GM23338 (cell line): ENCODE results near the gene TTBK1. TPM values are rescaled to one million over a fixed set of nuclear protein-coding genes. Genes with fewer than 3 reads are reported as not detected.

Experiments used
- ATAC-seq: fragments of 200-7000 bp; cut with Tn5 transposase; 3 replicates; pipeline ENCODE4 v1.9.1; 2020
- DNase-seq: peaks from one replicate; pipeline ENCODE4 v3.0.0-alpha.2; 2015; ENCODE audit warnings: low spot score
- H2AFZ ChIP-seq: fragments of 200-600 bp; sonication (generic); 2 replicates; pipeline ENCODE4 v1.8.0; 2016; ENCODE audit warnings: antibody characterized with exemption, mild to moderate bottlenecking, moderate library complexity
- H3F3A ChIP-seq: fragments of 200-600 bp; sonication (generic); replicated peaks from 2 replicates; pipeline ENCODE4 v1.8.0; 2017; ENCODE audit warnings: antibody characterized with exemption, mixed run types, low read depth
- H3K27ac ChIP-seq: fragments of 200-600 bp; sonication (generic); 2 replicates; pipeline ENCODE4 v1.6.1; 2016; ENCODE audit warnings: low read depth
- H3K27me3 ChIP-seq: fragments of 200-600 bp; sonication (generic); 2 replicates; pipeline ENCODE4 v1.8.0; 2016; ENCODE audit warnings: mild to moderate bottlenecking, mixed run types, moderate library complexity; ENCODE audit not compliant: insufficient read depth
- H3K36me3 ChIP-seq: fragments of 200-600 bp; sonication (generic); 2 replicates; pipeline ENCODE4 v1.8.0; 2016; ENCODE audit warnings: mild to moderate bottlenecking; ENCODE audit not compliant: insufficient read depth
- H3K4me1 ChIP-seq: fragments of 200-600 bp; sonication (generic); 2 replicates; pipeline ENCODE4 v1.8.0; 2016; ENCODE audit warnings: mild to moderate bottlenecking, moderate library complexity; ENCODE audit not compliant: insufficient read depth
- H3K4me2 ChIP-seq: fragments of 200-600 bp; sonication (generic); 2 replicates; pipeline ENCODE4 v1.7.1; 2017; ENCODE audit warnings: mixed run types
- H3K4me3 ChIP-seq: fragments of 200-600 bp; sonication (generic); 2 replicates; pipeline ENCODE4 v1.6.1; 2016; ENCODE audit warnings: mixed run types
- H3K79me2 ChIP-seq: fragments of 200-600 bp; sonication (generic); replicated peaks from 2 replicates; pipeline ENCODE4 v1.8.0; 2017; ENCODE audit warnings: mild to moderate bottlenecking; ENCODE audit not compliant: insufficient read depth
- H3K9me2 ChIP-seq: fragments of 200-600 bp; sonication (generic); 2 replicates; pipeline ENCODE4 v1.8.0; 2017; ENCODE audit not compliant: insufficient read depth
- H4K20me1 ChIP-seq: fragments of 200-600 bp; sonication (generic); replicated peaks from 2 replicates; pipeline ENCODE4 v1.8.0; 2017; ENCODE audit warnings: mild to moderate bottlenecking; ENCODE audit not compliant: insufficient read depth
- H3K27ac Mint-ChIP-seq: 2 replicates; pipeline ENCODE4 v1.8.0; 2020; ENCODE audit warnings: inconsistent platforms, mild to moderate bottlenecking, moderate library complexity, mixed read lengths
- H3K27me3 Mint-ChIP-seq: 3 replicates; pipeline ENCODE4 v1.8.0; 2022; ENCODE audit warnings: low read depth, mild to moderate bottlenecking, moderate library complexity, mixed read lengths, inconsistent platforms; ENCODE audit not compliant: insufficient read depth, poor library complexity
- H3K36me3 Mint-ChIP-seq: 3 replicates; pipeline ENCODE4 v1.8.0; 2021; ENCODE audit warnings: low read depth, mild to moderate bottlenecking, inconsistent platforms, moderate library complexity, mixed read lengths
- H3K4me1 Mint-ChIP-seq: 3 replicates; pipeline ENCODE4 v1.8.0; 2020; ENCODE audit warnings: mild to moderate bottlenecking, inconsistent platforms, mixed read lengths
- H3K4me3 Mint-ChIP-seq: 3 replicates; pipeline ENCODE4 v1.8.0; 2021; ENCODE audit warnings: moderate library complexity, mild to moderate bottlenecking, inconsistent platforms, mixed read lengths
- H3K9me3 Mint-ChIP-seq: 3 replicates; pipeline ENCODE4 v1.8.0; 2020; ENCODE audit warnings: moderate library complexity, mild to moderate bottlenecking, inconsistent platforms, mixed read lengths
- CREB1 ChIP-seq: fragments of 250-450 bp; sonication (Bioruptor Pico); IDR thresholded peaks from 2 replicates; pipeline ENCODE4 v1.5.0; 2020; ENCODE audit warnings: low read depth, mild to moderate bottlenecking, moderate library complexity
- EZH2 ChIP-seq: fragments of 200-600 bp; sonication (generic); IDR thresholded peaks from one replicate; pipeline ENCODE4 v1.8.0; 2017; ENCODE audit warnings: antibody characterized with exemption, mild to moderate bottlenecking, low read depth; ENCODE audit not compliant: unreplicated experiment
- EZH2phosphoT487 ChIP-seq: fragments of 200-600 bp; sonication (generic); IDR thresholded peaks from one replicate; pipeline ENCODE4 v1.8.1; 2018; ENCODE audit warnings: antibody characterized with exemption; ENCODE audit not compliant: unreplicated experiment
- JUNB ChIP-seq: IDR thresholded peaks from one replicate; pipeline ENCODE4 v1.6.1; 2016; ENCODE audit warnings: antibody characterized with exemption; ENCODE audit not compliant: unreplicated experiment
- NANOG ChIP-seq: IDR thresholded peaks from 2 replicates; pipeline ENCODE4 v1.6.1; 2016; ENCODE audit warnings: antibody characterized with exemption, borderline replicate concordance
- POLR2AphosphoS5 ChIP-seq: IDR thresholded peaks from 2 replicates; pipeline ENCODE4 v1.6.1; 2016; ENCODE audit warnings: antibody characterized with exemption, low read depth
- STAT1 ChIP-seq: IDR thresholded peaks from one replicate; pipeline ENCODE4 v1.6.1; 2016; ENCODE audit warnings: antibody characterized with exemption; ENCODE audit not compliant: unreplicated experiment
- ZNF114 ChIP-seq: fragments of 250-450 bp; sonication (Bioruptor Pico); IDR thresholded peaks from 2 replicates; pipeline ENCODE4 v1.5.0; 2020; ENCODE audit warnings: mild to moderate bottlenecking, moderate library complexity
- ZNF331 ChIP-seq: fragments of 250-450 bp; sonication (Bioruptor Pico); IDR thresholded peaks from 2 replicates; pipeline ENCODE4 v1.5.0; 2020; ENCODE audit warnings: low read depth, mild to moderate bottlenecking, moderate library complexity
- polyA plus RNA-seq: library from polyadenylated mRNA; unstranded; fragments of >200 nt; fragmentation: Nextera tagmentation; extraction: Ambion mirVana; gene quantifications from 2 replicates; pipeline ENCODE4 v1.2.1, GENCODE V29; 2016
- total RNA-seq: library from RNA; depleted of rRNA; stranded (reverse); fragments of >200 nt; shearing (Covaris generic); gene quantifications from 2 replicates; pipeline ENCODE4 v1.2.3, GENCODE V29; 2014
- TF ChIP-seq, protein P1 (sequence below): IDR thresholded peaks from one replicate; pipeline ENCODE4 v1.6.1; 2018; ENCODE audit warnings: antibody characterized with exemption; ENCODE audit not compliant: unreplicated experiment
- TF ChIP-seq, protein P2 (sequence below): IDR thresholded peaks from 2 replicates; pipeline ENCODE4 v1.6.1; 2016; ENCODE audit warnings: antibody characterized with exemption
- TF ChIP-seq, protein P3 (sequence below): fragments of 250-450 bp; sonication (Bioruptor Pico); IDR thresholded peaks from 2 replicates; pipeline ENCODE4 v1.5.0; 2020; ENCODE audit warnings: mild to moderate bottlenecking, moderate library complexity

TTBK1 gene
- total and polyA plus RNA-seq, 2 experiments from 2014 or later = 0.29 to 1.1 TPM

DNA sequence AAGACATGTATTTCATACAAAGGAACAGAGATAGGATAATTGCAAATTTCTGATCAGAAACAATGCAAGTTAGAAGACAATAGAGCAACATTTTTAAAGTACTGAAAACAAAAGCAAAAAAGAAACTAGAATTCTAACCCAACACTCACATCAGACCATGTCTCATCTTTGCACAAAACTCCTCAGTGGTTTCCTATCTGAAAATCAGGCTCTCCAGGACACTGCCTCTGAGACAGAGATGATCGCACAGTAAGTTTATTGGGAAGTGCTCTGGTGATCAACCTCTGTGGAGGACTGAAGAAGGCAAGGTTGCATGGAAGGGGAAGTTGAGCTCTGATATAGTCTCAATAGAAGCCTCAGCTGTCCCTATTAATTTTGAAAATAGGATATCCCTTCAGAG is 2.3 kb upstream of the TTBK1 start:
- peaks cover 2% of the 10 kb centered on the region; the same call in 1 of the 2 replicates for H3K4me1 ChIP-seq
- H3K4me3 ChIP-seq = no peak overlapping the region
- DNase-seq = no peak
- peaks cover 5% of the 10 kb centered on the region; the same call in 1 of the 2 replicates for H3F3A ChIP-seq
- H3K9me2 ChIP-seq = no peaks in the 10 kb centered on the region
- no peak overlapping the region for H3K27ac Mint-ChIP-seq
- no peaks in the 10 kb centered on the region for H3K79me2 ChIP-seq
- H2AFZ ChIP-seq = no peak overlapping the region
- no peak overlapping the region for H3K27ac ChIP-seq
- H3K36me3 ChIP-seq = no peaks in the 10 kb centered on the region
- H3K4me1 Mint-ChIP-seq = no peaks in the 10 kb centered on the region
- H3K36me3 Mint-ChIP-seq = no peaks in the 10 kb centered on the region
- no peak overlapping the region for H3K4me3 Mint-ChIP-seq
- no peaks in the 10 kb centered on the region; the same call in 2 of the 3 replicates for H3K9me3 Mint-ChIP-seq
- no peak for TF ChIP-seq CREB1 (CRISPR knock-in tag)
- ATAC-seq = no peak
- no peaks in the 10 kb centered on the region for H4K20me1 ChIP-seq
- H3K27me3 ChIP-seq = peaks cover 68% of the 10 kb centered on the region
- no peak overlapping the region for H3K4me2 ChIP-seq
- H3K27me3 Mint-ChIP-seq = peaks cover 7% of the 10 kb centered on the region

DNA sequence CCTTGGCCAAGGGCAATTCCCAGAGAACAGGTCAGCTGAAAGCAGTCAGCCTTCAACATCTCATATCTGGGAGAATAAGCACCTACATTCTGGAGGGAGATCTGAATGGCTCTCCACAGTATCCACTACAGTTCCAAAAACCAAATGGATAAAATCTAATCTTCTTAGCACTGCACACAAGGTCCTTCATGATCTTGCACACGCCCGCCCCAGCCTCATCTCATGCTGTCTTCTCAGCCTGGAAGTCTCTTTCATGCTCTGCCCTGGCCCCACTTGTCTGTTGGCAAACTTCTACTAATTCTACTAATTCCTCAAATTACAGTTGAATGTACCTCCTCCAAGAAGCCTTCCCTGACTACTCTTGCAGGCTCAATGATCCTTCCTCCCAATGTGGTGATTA is 1.8 kb upstream of the TTBK1 start:
- Histone ChIP-seq H3K79me2 (no peaks in the 10 kb centered on the region), H3K4me2 (no peak overlapping the region), H3F3A (peaks cover 5% of the 10 kb centered on the region; the same call in 1 of the 2 replicates), H4K20me1 (no peaks in the 10 kb centered on the region), H3K9me2 (no peaks in the 10 kb centered on the region), H3K27ac (no peak overlapping the region), H2AFZ (no peak overlapping the region), H3K4me3 (no peak overlapping the region), H3K27me3 (peaks cover 70% of the 10 kb centered on the region), H3K36me3 (no peaks in the 10 kb centered on the region), H3K4me1 (peaks cover 6% of the 10 kb centered on the region)
- Mint-ChIP-seq H3K9me3 (no peaks in the 10 kb centered on the region; the same call in 2 of the 3 replicates), H3K27me3 (peaks cover 7% of the 10 kb centered on the region), H3K4me3 (no peak overlapping the region), H3K4me1 (no peaks in the 10 kb centered on the region; the same call in 2 of the 3 replicates), H3K27ac (no peak overlapping the region), H3K36me3 (no peaks in the 10 kb centered on the region)
- ATAC-seq = no peak
- no peak for DNase-seq
- TF ChIP-seq NANOG (no peak), STAT1 (no peak), ZNF331 (CRISPR knock-in tag) (no peak), EZH2 (no peak), POLR2AphosphoS5 (no peak), ZNF114 (CRISPR knock-in tag) (no peak), EZH2phosphoT487 (no peak), JUNB (no peak), CREB1 (CRISPR knock-in tag) (no peak)
- TF ChIP-seq, protein P1, sequence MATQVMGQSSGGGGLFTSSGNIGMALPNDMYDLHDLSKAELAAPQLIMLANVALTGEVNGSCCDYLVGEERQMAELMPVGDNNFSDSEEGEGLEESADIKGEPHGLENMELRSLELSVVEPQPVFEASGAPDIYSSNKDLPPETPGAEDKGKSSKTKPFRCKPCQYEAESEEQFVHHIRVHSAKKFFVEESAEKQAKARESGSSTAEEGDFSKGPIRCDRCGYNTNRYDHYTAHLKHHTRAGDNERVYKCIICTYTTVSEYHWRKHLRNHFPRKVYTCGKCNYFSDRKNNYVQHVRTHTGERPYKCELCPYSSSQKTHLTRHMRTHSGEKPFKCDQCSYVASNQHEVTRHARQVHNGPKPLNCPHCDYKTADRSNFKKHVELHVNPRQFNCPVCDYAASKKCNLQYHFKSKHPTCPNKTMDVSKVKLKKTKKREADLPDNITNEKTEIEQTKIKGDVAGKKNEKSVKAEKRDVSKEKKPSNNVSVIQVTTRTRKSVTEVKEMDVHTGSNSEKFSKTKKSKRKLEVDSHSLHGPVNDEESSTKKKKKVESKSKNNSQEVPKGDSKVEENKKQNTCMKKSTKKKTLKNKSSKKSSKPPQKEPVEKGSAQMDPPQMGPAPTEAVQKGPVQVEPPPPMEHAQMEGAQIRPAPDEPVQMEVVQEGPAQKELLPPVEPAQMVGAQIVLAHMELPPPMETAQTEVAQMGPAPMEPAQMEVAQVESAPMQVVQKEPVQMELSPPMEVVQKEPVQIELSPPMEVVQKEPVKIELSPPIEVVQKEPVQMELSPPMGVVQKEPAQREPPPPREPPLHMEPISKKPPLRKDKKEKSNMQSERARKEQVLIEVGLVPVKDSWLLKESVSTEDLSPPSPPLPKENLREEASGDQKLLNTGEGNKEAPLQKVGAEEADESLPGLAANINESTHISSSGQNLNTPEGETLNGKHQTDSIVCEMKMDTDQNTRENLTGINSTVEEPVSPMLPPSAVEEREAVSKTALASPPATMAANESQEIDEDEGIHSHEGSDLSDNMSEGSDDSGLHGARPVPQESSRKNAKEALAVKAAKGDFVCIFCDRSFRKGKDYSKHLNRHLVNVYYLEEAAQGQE = no peak
- TF ChIP-seq, protein P2, sequence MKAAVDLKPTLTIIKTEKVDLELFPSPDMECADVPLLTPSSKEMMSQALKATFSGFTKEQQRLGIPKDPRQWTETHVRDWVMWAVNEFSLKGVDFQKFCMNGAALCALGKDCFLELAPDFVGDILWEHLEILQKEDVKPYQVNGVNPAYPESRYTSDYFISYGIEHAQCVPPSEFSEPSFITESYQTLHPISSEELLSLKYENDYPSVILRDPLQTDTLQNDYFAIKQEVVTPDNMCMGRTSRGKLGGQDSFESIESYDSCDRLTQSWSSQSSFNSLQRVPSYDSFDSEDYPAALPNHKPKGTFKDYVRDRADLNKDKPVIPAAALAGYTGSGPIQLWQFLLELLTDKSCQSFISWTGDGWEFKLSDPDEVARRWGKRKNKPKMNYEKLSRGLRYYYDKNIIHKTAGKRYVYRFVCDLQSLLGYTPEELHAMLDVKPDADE = no peak
- TF ChIP-seq, protein P3, sequence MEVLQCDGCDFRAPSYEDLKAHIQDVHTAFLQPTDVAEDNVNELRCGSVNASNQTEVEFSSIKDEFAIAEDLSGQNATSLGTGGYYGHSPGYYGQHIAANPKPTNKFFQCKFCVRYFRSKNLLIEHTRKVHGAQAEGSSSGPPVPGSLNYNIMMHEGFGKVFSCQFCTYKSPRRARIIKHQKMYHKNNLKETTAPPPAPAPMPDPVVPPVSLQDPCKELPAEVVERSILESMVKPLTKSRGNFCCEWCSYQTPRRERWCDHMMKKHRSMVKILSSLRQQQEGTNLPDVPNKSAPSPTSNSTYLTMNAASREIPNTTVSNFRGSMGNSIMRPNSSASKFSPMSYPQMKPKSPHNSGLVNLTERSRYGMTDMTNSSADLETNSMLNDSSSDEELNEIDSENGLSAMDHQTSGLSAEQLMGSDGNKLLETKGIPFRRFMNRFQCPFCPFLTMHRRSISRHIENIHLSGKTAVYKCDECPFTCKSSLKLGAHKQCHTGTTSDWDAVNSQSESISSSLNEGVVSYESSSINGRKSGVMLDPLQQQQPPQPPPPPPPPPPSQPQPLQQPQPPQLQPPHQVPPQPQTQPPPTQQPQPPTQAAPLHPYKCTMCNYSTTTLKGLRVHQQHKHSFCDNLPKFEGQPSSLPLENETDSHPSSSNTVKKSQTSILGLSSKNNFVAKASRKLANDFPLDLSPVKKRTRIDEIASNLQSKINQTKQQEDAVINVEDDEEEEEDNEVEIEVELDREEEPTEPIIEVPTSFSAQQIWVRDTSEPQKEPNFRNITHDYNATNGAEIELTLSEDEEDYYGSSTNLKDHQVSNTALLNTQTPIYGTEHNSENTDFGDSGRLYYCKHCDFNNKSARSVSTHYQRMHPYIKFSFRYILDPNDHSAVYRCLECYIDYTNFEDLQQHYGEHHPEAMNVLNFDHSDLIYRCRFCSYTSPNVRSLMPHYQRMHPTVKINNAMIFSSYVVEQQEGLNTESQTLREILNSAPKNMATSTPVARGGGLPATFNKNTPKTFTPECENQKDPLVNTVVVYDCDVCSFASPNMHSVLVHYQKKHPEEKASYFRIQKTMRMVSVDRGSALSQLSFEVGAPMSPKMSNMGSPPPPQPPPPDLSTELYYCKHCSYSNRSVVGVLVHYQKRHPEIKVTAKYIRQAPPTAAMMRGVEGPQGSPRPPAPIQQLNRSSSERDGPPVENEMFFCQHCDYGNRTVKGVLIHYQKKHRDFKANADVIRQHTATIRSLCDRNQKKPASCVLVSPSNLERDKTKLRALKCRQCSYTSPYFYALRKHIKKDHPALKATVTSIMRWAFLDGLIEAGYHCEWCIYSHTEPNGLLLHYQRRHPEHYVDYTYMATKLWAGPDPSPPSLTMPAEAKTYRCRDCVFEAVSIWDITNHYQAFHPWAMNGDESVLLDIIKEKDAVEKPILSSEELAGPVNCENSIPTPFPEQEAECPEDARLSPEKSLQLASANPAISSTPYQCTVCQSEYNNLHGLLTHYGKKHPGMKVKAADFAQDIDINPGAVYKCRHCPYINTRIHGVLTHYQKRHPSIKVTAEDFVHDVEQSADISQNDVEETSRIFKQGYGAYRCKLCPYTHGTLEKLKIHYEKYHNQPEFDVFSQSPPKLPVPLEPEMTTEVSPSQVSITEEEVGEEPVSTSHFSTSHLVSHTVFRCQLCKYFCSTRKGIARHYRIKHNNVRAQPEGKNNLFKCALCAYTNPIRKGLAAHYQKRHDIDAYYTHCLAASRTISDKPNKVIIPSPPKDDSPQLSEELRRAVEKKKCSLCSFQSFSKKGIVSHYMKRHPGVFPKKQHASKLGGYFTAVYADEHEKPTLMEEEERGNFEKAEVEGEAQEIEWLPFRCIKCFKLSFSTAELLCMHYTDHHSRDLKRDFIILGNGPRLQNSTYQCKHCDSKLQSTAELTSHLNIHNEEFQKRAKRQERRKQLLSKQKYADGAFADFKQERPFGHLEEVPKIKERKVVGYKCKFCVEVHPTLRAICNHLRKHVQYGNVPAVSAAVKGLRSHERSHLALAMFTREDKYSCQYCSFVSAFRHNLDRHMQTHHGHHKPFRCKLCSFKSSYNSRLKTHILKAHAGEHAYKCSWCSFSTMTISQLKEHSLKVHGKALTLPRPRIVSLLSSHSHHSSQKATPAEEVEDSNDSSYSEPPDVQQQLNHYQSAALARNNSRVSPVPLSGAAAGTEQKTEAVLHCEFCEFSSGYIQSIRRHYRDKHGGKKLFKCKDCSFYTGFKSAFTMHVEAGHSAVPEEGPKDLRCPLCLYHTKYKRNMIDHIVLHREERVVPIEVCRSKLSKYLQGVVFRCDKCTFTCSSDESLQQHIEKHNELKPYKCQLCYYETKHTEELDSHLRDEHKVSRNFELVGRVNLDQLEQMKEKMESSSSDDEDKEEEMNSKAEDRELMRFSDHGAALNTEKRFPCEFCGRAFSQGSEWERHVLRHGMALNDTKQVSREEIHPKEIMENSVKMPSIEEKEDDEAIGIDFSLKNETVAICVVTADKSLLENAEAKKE (CRISPR knock-in tag) = no peak
